Peyer's patch (tissue), 4 donors: ENCODE data around the gene MTUS2.

Experiments
- CTCF ChIP-seq, 6 experiments: fragments of 450-650 bp in 4 of 6; fragments of 200-600 bp in 2 of 6; sonication (generic) in 1 of 6; IDR thresholded peaks; one replicate each; pipeline ENCODE4 v1.5.1; 2017 to 2019; ENCODE audit warnings: antibody characterized with exemption in 6 of 6, mild to moderate bottlenecking in 3 of 6, moderate library complexity in 1 of 6
- POLR2A ChIP-seq, 2 donors: fragments of 450-650 bp; IDR thresholded peaks; one replicate each; pipeline ENCODE4 v1.5.1; 2017; ENCODE audit warnings: antibody characterized with exemption in 2 of 2, mild to moderate bottlenecking in 2 of 2, moderate library complexity in 2 of 2

GRCh38 chr13:28981530-28981929 lies 161.4 kb downstream of the MTUS2 start:
- no peak for TF ChIP-seq CTCF (IDR thresholded peaks at IDR 0.05)
- no peak for TF ChIP-seq POLR2A (IDR thresholded peaks at IDR 0.05)
